Measurements from ENCODE around the gene BCAS3.

DNA sequence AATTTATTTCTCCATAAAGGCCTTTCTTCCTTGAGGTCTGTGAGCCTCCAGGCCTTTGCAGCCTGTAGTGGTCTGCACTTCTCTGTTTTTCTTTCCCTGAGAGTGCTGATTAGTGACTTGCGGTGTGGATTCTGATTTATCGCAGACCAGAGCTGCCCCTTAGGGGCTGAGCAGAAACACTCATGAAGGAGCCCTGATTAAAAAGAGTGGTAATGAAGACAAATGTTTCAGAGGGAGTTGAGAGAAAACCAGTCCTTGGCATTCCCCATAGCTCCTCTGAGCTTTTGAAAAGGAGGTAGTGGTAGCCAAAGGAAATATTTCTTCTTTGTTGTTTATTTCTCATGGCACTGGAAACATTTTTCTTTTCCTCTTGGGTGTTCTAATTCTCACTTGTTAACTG, 453.9 kb downstream of the BCAS3 start:
- TF ChIP-seq EZH2 (IDR thresholded peaks at IDR 0.05; ENCODE audit: insufficient read depth, poor library complexity, severe bottlenecking) (no peak), EZH2phosphoT487 (IDR thresholded peaks at IDR 0.05; ENCODE audit: insufficient read depth, low read depth) (no peak)
